SK-N-SH treated with all-trans-retinoic acid at 6 μM for 48 hours (cell line): ENCODE data around the gene QPCTL.

Source experiments
- ATAC-seq: fragments of 200-7000 bp; cut with Tn5 transposase; 3 replicates; pipeline ENCODE4 v1.9.1; 2020; ENCODE audit warnings: mild to moderate bottlenecking, moderate library complexity
- ARNTL ChIP-seq: fragments of 450-650 bp; formaldehyde crosslinking; IDR thresholded peaks from 2 replicates; pipeline ENCODE4 v1.5.0; 2020; ENCODE audit warnings: low read depth, mild to moderate bottlenecking, moderate library complexity, borderline replicate concordance
- CSDC2 ChIP-seq: fragments of 250-450 bp; sonication (Bioruptor Pico); IDR thresholded peaks from 2 replicates; pipeline ENCODE4 v1.5.0; 2020; ENCODE audit warnings: mild to moderate bottlenecking, moderate library complexity
- ESRRG ChIP-seq: fragments of 250-450 bp; sonication (Bioruptor Pico); IDR thresholded peaks from 2 replicates; pipeline ENCODE4 v1.6.1; 2021; ENCODE audit warnings: mild to moderate bottlenecking
- GLIS3 ChIP-seq: fragments of 250-450 bp; sonication (Bioruptor Pico); IDR thresholded peaks from 2 replicates; pipeline ENCODE4 v1.5.0; 2020; ENCODE audit warnings: mild to moderate bottlenecking, moderate library complexity
- ISL1 ChIP-seq: fragments of 250-450 bp; sonication (Bioruptor Pico); IDR thresholded peaks from 2 replicates; pipeline ENCODE4 v2.1.2; 2022; ENCODE audit warnings: mild to moderate bottlenecking, moderate library complexity
- PPARA ChIP-seq: fragments of 250-450 bp; sonication (Bioruptor Pico); IDR thresholded peaks from 2 replicates; pipeline ENCODE4 v1.5.0; 2020; ENCODE audit warnings: mild to moderate bottlenecking, borderline replicate concordance
- SNAI2 ChIP-seq: fragments of 250-450 bp; sonication (Bioruptor Pico); IDR thresholded peaks from 2 replicates; pipeline ENCODE4 v1.5.0; 2020; ENCODE audit warnings: mild to moderate bottlenecking, moderate library complexity
- TCF4 ChIP-seq: fragments of 250-450 bp; sonication (Bioruptor Pico); IDR thresholded peaks from 2 replicates; pipeline ENCODE4 v1.8.0; 2021; ENCODE audit warnings: mild to moderate bottlenecking, moderate library complexity, borderline replicate concordance
- TOX ChIP-seq: fragments of 250-450 bp; sonication (Bioruptor Pico); IDR thresholded peaks from 2 replicates; pipeline ENCODE4 v1.8.0; 2021; ENCODE audit warnings: mild to moderate bottlenecking, moderate library complexity, borderline replicate concordance
- ZC3H10 ChIP-seq: fragments of 250-450 bp; sonication (Bioruptor Pico); IDR thresholded peaks from 2 replicates; pipeline ENCODE4 v1.5.1; 2021; ENCODE audit warnings: mild to moderate bottlenecking, moderate library complexity
- ZFP30 ChIP-seq: fragments of 450-650 bp; formaldehyde crosslinking; IDR thresholded peaks from 2 replicates; pipeline ENCODE4 v1.5.0; 2022; ENCODE audit warnings: mild to moderate bottlenecking, moderate library complexity
- ZNF70 ChIP-seq: fragments of 450-650 bp; formaldehyde crosslinking; IDR thresholded peaks from 2 replicates; pipeline ENCODE4 v1.5.0; 2020; ENCODE audit warnings: mild to moderate bottlenecking, moderate library complexity
- ZNF8 ChIP-seq: fragments of 450-650 bp; formaldehyde crosslinking; IDR thresholded peaks from 2 replicates; pipeline ENCODE4 v1.5.0; 2020; ENCODE audit warnings: mild to moderate bottlenecking, moderate library complexity
- TF ChIP-seq, protein P1 (sequence below): fragments of 250-450 bp; sonication (Bioruptor Pico); IDR thresholded peaks from 2 replicates; pipeline ENCODE4 v1.5.1; 2020; ENCODE audit warnings: low read depth, mild to moderate bottlenecking, moderate library complexity
- TF ChIP-seq, protein P2 (sequence below): fragments of 250-450 bp; sonication (Bioruptor Pico); IDR thresholded peaks from 2 replicates; pipeline ENCODE4 v1.5.0; 2020; ENCODE audit warnings: mild to moderate bottlenecking, moderate library complexity
- TF ChIP-seq, protein P3 (sequence below): fragments of 250-450 bp; sonication (Bioruptor Pico); IDR thresholded peaks from 2 replicates; pipeline ENCODE4 v1.8.0; 2021; ENCODE audit warnings: low read depth, mild to moderate bottlenecking, moderate library complexity, borderline replicate concordance
- TF ChIP-seq, protein P4 (sequence below): fragments of 250-450 bp; sonication (Bioruptor Pico); IDR thresholded peaks from 2 replicates; pipeline ENCODE4 v1.5.1; 2021; ENCODE audit warnings: mild to moderate bottlenecking, moderate library complexity
- TF ChIP-seq, protein P5 (sequence below): fragments of 250-450 bp; sonication (Bioruptor Pico); IDR thresholded peaks from 2 replicates; pipeline ENCODE4 v1.8.0; 2020; ENCODE audit warnings: mild to moderate bottlenecking, moderate library complexity, borderline replicate concordance

Gene QPCTL

DNA sequence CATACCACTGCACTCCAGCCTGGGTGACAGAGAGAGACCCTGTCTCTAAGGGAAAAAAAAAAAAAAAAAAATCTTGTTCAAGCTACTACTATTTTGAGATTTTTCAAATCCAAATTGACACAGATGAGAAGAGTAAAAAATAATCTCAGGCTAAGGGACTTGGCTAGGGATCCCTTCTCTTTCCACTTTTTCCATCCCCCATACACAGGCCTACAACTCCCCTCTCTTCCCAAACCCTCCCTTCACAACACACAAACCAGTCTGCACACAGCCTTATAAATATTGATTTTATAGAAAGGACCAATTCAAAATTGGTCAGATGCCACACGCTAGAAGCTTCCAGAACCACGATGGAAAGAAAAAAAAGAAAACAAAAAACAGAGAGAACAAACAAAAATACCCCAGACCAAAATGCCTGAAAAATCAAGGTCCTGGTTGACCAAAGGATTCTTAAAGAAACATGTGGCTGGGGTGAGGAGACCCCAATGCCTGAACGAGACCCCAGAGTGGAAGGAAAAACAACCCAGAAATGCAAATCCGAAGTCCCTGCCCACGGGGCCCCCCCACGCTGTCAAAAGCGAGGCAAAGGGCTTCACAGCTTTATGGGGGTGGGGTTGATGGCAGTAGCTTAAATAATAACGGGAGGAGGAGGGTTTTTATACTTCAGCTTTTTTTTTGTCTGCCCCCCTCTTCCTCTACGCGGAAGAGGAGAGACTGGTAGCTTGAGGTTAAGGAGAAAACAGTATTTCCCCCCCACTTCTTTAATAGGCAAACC, 18.1 kb downstream of the QPCTL start (continued):
- no peak for TF ChIP-seq ESRRG
- TF ChIP-seq, protein P1, sequence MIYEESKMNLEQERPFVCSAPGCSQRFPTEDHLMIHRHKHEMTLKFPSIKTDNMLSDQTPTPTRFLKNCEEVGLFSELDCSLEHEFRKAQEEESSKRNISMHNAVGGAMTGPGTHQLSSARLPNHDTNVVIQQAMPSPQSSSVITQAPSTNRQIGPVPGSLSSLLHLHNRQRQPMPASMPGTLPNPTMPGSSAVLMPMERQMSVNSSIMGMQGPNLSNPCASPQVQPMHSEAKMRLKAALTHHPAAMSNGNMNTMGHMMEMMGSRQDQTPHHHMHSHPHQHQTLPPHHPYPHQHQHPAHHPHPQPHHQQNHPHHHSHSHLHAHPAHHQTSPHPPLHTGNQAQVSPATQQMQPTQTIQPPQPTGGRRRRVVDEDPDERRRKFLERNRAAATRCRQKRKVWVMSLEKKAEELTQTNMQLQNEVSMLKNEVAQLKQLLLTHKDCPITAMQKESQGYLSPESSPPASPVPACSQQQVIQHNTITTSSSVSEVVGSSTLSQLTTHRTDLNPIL (CRISPR knock-in tag), result no peak
- TF ChIP-seq, protein P2, sequence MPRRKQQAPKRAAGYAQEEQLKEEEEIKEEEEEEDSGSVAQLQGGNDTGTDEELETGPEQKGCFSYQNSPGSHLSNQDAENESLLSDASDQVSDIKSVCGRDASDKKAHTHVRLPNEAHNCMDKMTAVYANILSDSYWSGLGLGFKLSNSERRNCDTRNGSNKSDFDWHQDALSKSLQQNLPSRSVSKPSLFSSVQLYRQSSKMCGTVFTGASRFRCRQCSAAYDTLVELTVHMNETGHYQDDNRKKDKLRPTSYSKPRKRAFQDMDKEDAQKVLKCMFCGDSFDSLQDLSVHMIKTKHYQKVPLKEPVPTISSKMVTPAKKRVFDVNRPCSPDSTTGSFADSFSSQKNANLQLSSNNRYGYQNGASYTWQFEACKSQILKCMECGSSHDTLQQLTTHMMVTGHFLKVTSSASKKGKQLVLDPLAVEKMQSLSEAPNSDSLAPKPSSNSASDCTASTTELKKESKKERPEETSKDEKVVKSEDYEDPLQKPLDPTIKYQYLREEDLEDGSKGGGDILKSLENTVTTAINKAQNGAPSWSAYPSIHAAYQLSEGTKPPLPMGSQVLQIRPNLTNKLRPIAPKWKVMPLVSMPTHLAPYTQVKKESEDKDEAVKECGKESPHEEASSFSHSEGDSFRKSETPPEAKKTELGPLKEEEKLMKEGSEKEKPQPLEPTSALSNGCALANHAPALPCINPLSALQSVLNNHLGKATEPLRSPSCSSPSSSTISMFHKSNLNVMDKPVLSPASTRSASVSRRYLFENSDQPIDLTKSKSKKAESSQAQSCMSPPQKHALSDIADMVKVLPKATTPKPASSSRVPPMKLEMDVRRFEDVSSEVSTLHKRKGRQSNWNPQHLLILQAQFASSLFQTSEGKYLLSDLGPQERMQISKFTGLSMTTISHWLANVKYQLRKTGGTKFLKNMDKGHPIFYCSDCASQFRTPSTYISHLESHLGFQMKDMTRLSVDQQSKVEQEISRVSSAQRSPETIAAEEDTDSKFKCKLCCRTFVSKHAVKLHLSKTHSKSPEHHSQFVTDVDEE (CRISPR knock-in tag), result no peak

DNA sequence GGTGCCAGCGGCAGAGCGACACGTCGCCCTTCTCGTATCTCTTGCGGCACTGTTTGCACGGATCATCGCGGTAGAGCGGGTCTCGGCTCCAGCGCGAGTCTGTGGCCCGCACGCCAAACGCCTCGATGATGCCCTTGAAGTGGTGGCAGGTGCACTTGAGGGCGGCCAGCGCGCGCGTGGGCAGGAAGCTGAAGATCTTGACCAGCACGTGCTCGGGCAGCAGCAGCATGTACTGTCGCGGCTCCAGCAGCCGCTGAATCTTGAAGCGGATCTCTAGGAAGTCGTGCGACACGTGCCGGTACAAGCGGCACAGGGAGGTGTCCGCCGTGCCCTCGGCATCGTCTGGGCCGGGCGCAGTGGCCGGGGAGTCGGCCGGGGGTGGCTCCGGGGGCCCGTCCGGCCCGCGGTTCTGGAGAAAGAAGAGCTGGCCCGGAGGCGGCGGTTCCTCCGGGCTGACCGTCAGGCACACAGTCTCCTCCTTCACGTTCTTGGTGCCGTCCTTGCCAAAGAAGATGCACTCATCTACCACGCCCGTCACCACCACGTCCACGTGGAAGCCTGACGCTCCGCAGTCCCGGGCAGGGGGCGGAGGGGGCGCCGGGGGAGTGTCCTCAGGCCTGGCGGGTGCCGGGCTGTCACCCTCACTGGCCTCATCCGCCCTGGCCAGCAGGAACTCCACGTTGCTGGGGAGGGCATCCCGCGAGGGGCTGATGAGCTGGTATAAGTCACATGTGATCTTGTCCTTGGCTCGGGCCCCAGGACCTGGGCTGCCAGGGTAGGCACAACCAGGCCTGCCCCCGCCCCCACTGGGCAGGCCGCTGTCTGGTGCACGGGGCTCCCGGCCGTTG, 19.6 kb downstream of the QPCTL start:
- no peak for ATAC-seq
- no peak for TF ChIP-seq CSDC2 (CRISPR knock-in tag)
- TF ChIP-seq SNAI2 (CRISPR knock-in tag), result no peak
- TF ChIP-seq ZC3H10 (CRISPR knock-in tag), result no peak
- TF ChIP-seq ISL1 (CRISPR knock-in tag), result no peak
- no peak for TF ChIP-seq TCF4

DNA sequence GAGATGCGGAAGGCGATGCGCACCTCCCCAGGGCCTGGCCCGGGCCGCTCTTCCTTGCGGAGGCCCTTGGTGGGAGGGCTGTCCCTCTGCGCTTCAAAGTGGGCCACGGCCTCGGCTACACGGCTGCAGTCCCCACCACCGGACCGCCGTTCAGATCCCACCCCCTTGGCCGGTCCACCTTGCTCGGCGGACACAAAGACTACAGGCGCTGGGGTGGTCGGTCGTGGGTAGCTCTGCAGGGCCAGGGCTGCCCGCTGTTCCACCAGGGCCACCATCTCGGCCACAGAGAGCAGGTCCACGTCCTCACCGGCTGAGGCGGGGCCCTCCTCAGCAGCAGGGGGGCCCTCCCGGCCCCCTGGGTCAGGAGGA, 20.2 kb downstream of the QPCTL start:
- ATAC-seq, result no peak
- no peak for TF ChIP-seq ARNTL (CRISPR knock-in tag)
- TF ChIP-seq PPARA (CRISPR knock-in tag), result no peak
- TF ChIP-seq, protein P3, sequence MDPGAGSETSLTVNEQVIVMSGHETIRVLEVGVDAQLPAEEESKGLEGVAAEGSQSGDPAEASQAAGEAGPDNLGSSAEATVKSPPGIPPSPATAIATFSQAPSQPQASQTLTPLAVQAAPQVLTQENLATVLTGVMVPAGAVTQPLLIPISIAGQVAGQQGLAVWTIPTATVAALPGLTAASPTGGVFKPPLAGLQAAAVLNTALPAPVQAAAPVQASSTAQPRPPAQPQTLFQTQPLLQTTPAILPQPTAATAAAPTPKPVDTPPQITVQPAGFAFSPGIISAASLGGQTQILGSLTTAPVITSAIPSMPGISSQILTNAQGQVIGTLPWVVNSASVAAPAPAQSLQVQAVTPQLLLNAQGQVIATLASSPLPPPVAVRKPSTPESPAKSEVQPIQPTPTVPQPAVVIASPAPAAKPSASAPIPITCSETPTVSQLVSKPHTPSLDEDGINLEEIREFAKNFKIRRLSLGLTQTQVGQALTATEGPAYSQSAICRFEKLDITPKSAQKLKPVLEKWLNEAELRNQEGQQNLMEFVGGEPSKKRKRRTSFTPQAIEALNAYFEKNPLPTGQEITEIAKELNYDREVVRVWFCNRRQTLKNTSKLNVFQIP (CRISPR knock-in tag), result no peak

DNA sequence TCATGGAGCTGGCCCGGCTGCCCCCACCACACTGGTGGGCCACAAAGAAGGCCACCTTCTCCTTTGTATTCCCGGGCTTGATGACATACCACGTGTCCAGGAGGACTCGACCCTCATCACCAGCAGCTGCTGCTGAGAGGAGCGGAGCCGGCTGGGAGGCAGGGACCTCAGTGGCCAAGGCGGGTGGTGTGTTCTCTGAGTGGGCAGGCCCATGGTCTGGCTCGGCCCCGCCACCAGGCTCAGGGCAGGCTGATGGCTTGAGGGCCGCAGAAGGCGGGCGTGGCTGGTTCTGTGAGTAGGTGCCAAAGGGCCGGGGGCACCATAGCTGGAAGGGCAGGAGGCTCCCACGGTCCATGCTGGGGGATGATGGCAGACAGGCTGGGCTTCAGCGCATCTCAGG, 20.7 kb downstream of the QPCTL start:
- ATAC-seq, result no peak
- TF ChIP-seq ESRRG (no peak), ZNF70 (no peak), SNAI2 (CRISPR knock-in tag) (no peak), GLIS3 (no peak), ZC3H10 (CRISPR knock-in tag) (no peak), TOX (CRISPR knock-in tag) (no peak), ZNF8 (CRISPR knock-in tag) (no peak), ISL1 (CRISPR knock-in tag) (no peak), ZFP30 (no peak)
- TF ChIP-seq, protein P2 (CRISPR knock-in tag), result no peak
- TF ChIP-seq, protein P4, sequence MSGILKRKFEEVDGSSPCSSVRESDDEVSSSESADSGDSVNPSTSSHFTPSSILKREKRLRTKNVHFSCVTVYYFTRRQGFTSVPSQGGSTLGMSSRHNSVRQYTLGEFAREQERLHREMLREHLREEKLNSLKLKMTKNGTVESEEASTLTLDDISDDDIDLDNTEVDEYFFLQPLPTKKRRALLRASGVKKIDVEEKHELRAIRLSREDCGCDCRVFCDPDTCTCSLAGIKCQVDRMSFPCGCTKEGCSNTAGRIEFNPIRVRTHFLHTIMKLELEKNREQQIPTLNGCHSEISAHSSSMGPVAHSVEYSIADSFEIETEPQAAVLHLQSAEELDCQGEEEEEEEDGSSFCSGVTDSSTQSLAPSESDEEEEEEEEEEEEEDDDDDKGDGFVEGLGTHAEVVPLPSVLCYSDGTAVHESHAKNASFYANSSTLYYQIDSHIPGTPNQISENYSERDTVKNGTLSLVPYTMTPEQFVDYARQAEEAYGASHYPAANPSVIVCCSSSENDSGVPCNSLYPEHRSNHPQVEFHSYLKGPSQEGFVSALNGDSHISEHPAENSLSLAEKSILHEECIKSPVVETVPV, result no peak
- TF ChIP-seq, protein P3 (CRISPR knock-in tag), result no peak
- TF ChIP-seq, protein P5, sequence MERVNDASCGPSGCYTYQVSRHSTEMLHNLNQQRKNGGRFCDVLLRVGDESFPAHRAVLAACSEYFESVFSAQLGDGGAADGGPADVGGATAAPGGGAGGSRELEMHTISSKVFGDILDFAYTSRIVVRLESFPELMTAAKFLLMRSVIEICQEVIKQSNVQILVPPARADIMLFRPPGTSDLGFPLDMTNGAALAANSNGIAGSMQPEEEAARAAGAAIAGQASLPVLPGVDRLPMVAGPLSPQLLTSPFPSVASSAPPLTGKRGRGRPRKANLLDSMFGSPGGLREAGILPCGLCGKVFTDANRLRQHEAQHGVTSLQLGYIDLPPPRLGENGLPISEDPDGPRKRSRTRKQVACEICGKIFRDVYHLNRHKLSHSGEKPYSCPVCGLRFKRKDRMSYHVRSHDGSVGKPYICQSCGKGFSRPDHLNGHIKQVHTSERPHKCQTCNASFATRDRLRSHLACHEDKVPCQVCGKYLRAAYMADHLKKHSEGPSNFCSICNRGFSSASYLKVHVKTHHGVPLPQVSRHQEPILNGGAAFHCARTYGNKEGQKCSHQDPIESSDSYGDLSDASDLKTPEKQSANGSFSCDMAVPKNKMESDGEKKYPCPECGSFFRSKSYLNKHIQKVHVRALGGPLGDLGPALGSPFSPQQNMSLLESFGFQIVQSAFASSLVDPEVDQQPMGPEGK (CRISPR knock-in tag), result no peak
- TF ChIP-seq, protein P1 (CRISPR knock-in tag), result no peak
